HepG2 (cell line): ENCODE measurements around the gene MRPS5. TPM values are rescaled to one million over a fixed set of nuclear protein-coding genes. Genes with fewer than 3 reads are reported as not detected.
A peak's percentile ranks its signal among the peaks of the same experiment; 100 is the strongest.
"Not testable (repeated sequence)": the region's sequence is repeated elsewhere in the genome, so short reads cannot be mapped to it uniquely, and the experiment has no call there.

Source experiments
- ATAC-seq: fragments of 200-7000 bp; cut with Tn5 transposase; 3 replicates; pipeline ENCODE4 v1.9.1; 2020; ENCODE audit warnings: mild to moderate bottlenecking, moderate library complexity
- BruUV-seq: library from RNA; stranded (reverse); fragments of 400-500 nt; replicated peaks from 2 replicates; lab custom pipeline; 2021; lab: Mats Ljungman, UMichigan
- CTCF ChIA-PET: fragments of 300-600 bp; formaldehyde crosslinking; extraction: SDS; loops from one replicate; lab custom pipeline; 2021; ENCODE audit warnings: low total read pairs, inconsistent platforms, low intra/inter-chr PET ratio; lab: Yijun Ruan, JAX
- POLR2A ChIA-PET: fragments of 350-600 bp; sonication (Branson Sonifier 250); formaldehyde crosslinking; loops from one replicate; lab custom pipeline; 2020; ENCODE audit warnings: antibody characterized with exemption, inconsistent platforms; lab: Yijun Ruan, JAX
- DNase-seq: peaks from one replicate; pipeline ENCODE4 v3.0.0-alpha.2; 2015; ENCODE audit warnings: low spot score
- FAIRE-seq: peaks from 3 replicates; lab custom pipeline; 2011; peaks lifted over from hg19 to GRCh38; lab: Jason Lieb, UNC
- H2AFZ ChIP-seq: one replicate; pipeline ENCODE4 v1.6.1; 2011; ENCODE audit warnings: low read length, inconsistent platforms
- H3K27ac ChIP-seq: fragments of 300-600 bp; 3 replicates; pipeline ENCODE4 v1.8.0; 2011; ENCODE audit warnings: mixed run types, mild to moderate bottlenecking, mixed read lengths, low read length, inconsistent platforms; ENCODE audit not compliant: insufficient read depth; ENCODE audit errors: extremely low read length
- H3K27me3 ChIP-seq, 2 experiments: fragments of 200-600 bp in 1 of 2; 2 replicates in 1 of 2; 3 replicates in 1 of 2; pipeline versions ENCODE4 v1.6.0 to v1.8.0; 2011; ENCODE audit warnings: low read length in 2 of 2, mild to moderate bottlenecking in 2 of 2, moderate library complexity in 2 of 2, inconsistent platforms in 1 of 2; ENCODE audit not compliant: insufficient read depth in 2 of 2, control insufficient read depth in 1 of 2
- H3K36me3 ChIP-seq, 2 experiments: fragments of 200-600 bp in 1 of 2; replicated peaks in 1 of 2; 2 replicates in 1 of 2; 3 replicates in 1 of 2; pipeline versions ENCODE4 v1.5.1 to v1.8.0; 2011; ENCODE audit warnings: low read length in 2 of 2, inconsistent platforms in 1 of 2; ENCODE audit not compliant: insufficient read depth in 2 of 2, control insufficient read depth in 1 of 2
- H3K4me1 ChIP-seq: 2 replicates; pipeline ENCODE4 v1.5.1; 2012; ENCODE audit warnings: low read length, inconsistent platforms; ENCODE audit not compliant: insufficient read depth
- H3K4me2 ChIP-seq: 2 replicates; pipeline ENCODE4 v1.6.0; 2011; ENCODE audit warnings: low read depth, low read length, inconsistent platforms
- H3K4me3 ChIP-seq, 3 experiments: fragments of 200-600 bp in 1 of 3; sonication (generic), shearing (Covaris generic) in 1 of 3; replicated peaks in 1 of 3; 2 replicates each; pipeline ENCODE4 v1.5.1; 2011 to 2016; ENCODE audit warnings: low read length in 3 of 3, inconsistent platforms in 2 of 3, low read depth in 2 of 3, mild to moderate bottlenecking in 2 of 3, control low read depth in 1 of 3, mixed read lengths in 1 of 3; ENCODE audit not compliant: insufficient read depth in 1 of 3
- H3K79me2 ChIP-seq: one replicate; pipeline ENCODE4 v1.6.1; 2011; ENCODE audit warnings: low read length, inconsistent platforms; ENCODE audit not compliant: insufficient read depth
- H3K9ac ChIP-seq: 2 replicates; pipeline ENCODE4 v1.6.0; 2011; ENCODE audit warnings: mild to moderate bottlenecking, low read depth, low read length, inconsistent platforms; ENCODE audit not compliant: insufficient read depth
- H3K9me3 ChIP-seq: 2 replicates; pipeline ENCODE4 v1.5.1; 2012; ENCODE audit warnings: mild to moderate bottlenecking, low read length
- H4K20me1 ChIP-seq: 2 replicates; pipeline ENCODE4 v1.6.0; 2011; ENCODE audit warnings: inconsistent platforms, mild to moderate bottlenecking, low read length, moderate library complexity; ENCODE audit not compliant: insufficient read depth
- AGO1 ChIP-seq: fragments of 200-400 bp; formaldehyde crosslinking; IDR thresholded peaks from 2 replicates; pipeline ENCODE4 v1.6.1; 2017; ENCODE audit warnings: mild to moderate bottlenecking, low read depth, low read length, moderate library complexity; ENCODE audit not compliant: poor library complexity, severe bottlenecking
- ASH2L ChIP-seq: fragments of 300-600, 200-600 bp; sonication (generic); IDR thresholded peaks from 2 replicates; pipeline ENCODE4 v1.7.0; 2017; ENCODE audit warnings: low read depth, mild to moderate bottlenecking, moderate library complexity, mixed read lengths, low read length; ENCODE audit not compliant: insufficient read length
- LBX2 ChIP-seq: sonication (generic); formaldehyde crosslinking; IDR thresholded peaks from 2 replicates; pipeline ENCODE4 v1.5.0; 2020; ENCODE audit warnings: missing genetic modification reagents, mild to moderate bottlenecking, borderline replicate concordance
- PAWR ChIP-seq: sonication (generic); formaldehyde crosslinking; IDR thresholded peaks from 2 replicates; pipeline ENCODE4 v1.4.0; 2020; ENCODE audit warnings: missing genetic modification reagents, mild to moderate bottlenecking, borderline replicate concordance
- YEATS2 ChIP-seq: sonication (generic); formaldehyde crosslinking; IDR thresholded peaks from 2 replicates; pipeline ENCODE4 v1.4.0; 2020; ENCODE audit warnings: missing genetic modification reagents, borderline replicate concordance
- ZNF512 ChIP-seq: sonication (generic); formaldehyde crosslinking; IDR thresholded peaks from 2 replicates; pipeline ENCODE4 v1.4.0; 2020; ENCODE audit warnings: mild to moderate bottlenecking, missing genetic modification reagents
- ZNF749 ChIP-seq: sonication (generic); formaldehyde crosslinking; IDR thresholded peaks from 2 replicates; pipeline ENCODE4 v1.8.0; 2022; ENCODE audit warnings: mild to moderate bottlenecking, missing genetic modification reagents, moderate library complexity, borderline replicate concordance
- WGBS: methylation state at CpG from one replicate; pipeline ENCODE4 v1.1.6; 2017; ENCODE audit warnings: low lambda C conversion rate; 5-methylcytosine and 5-hydroxymethylcytosine counted together
- in situ Hi-C: cut with HindIII; loops from 2 replicates; pipeline ENCODE4 v1.10.0; 2017; ENCODE audit warnings: low pct_unique_long_range_greater_than_20kb; ENCODE audit not compliant: extremely low pct_ligation_motif_present
- intact Hi-C: fragments of 100-400 bp; cut with micrococcal nuclease; formaldehyde crosslinking; loops from one replicate; pipeline ENCODE4 v1.10.0; 2022; ENCODE audit not compliant: unreplicated experiment
- polyA plus RNA-seq, 8 experiments: library from polyadenylated mRNA; depleted of rRNA in 3 of 8; stranded (reverse) in 7 of 8; unstranded in 1 of 8; fragments of >200 nt; fragmentation: Illumina TruSeq in 4 of 8; extraction: Trizol in 4 of 8; gene quantifications; 2 replicates each; pipeline versions ENCODE4 v1.2.1 to v1.2.3, GENCODE V29; 2011 to 2016; ENCODE audit warnings: low read depth in 4 of 8, missing spikeins in 1 of 8, mixed read lengths in 1 of 8; ENCODE audit not compliant: insufficient read depth in 1 of 8
- total RNA-seq, 5 experiments: library from RNA; depleted of rRNA; stranded (reverse); fragments of >200 nt; fragmentation: Illumina TruSeq; extraction: Trizol; gene quantifications; 2 replicates each; pipeline ENCODE4 v1.2.3, GENCODE V29; 2016; ENCODE audit warnings: low read depth in 1 of 5

MRPS5 gene
- total and polyA plus RNA-seq, 2 of the 13 experiments (the other 11 are each of a cell fraction or from before 2014, with no cell fraction given): 98.8 to 134 TPM

GRCh38 chr2:95037841-95038585 lies 83.6 kb downstream of the MRPS5 start:
- 26% methylated on average over 3 of the region's 3 CpGs for WGBS
- H3K4me2 ChIP-seq, ATAC-seq, H3K4me1 ChIP-seq, H4K20me1 ChIP-seq, BruUV-seq, DNase-seq, H3K27ac ChIP-seq, H3K79me2 ChIP-seq, FAIRE-seq, POLR2A ChIA-PET, H3K4me3 ChIP-seq, H2AFZ ChIP-seq, H3K9ac ChIP-seq, H3K36me3 ChIP-seq, intact Hi-C loops, CTCF ChIA-PET, in situ Hi-C loops: not testable (repeated sequence)
- TF ChIP-seq ASH2L: peak; percentile 77
- Histone ChIP-seq H3K9me3 (peaks cover 13% of the 10 kb centered on the region; the same call in 1 of the 2 replicates), H3K27me3 (peaks cover 6 to 60% of the 10 kb centered on the region in 2 experiments; a peak in 3 of 5 replicates)

GRCh38 chr2:95037384-95037839 lies 84.2 kb downstream of the MRPS5 start:
- DNase-seq: no peak
- Histone ChIP-seq H3K79me2 (no peaks in the 10 kb centered on the region), H3K9me3 (peaks cover 13% of the 10 kb centered on the region; the same call in 1 of the 2 replicates), H3K27me3 (peaks cover 6 to 60% of the 10 kb centered on the region in 2 experiments; a peak in 3 of 5 replicates)
- WGBS: 35% methylated on average over 2 of the region's 2 CpGs
- in situ Hi-C loops: no loop called here
- CTCF ChIA-PET: no interaction called here
- no TSS peak for BruUV-seq
- POLR2A ChIA-PET: no interaction called here
- ATAC-seq: no peak
- TF ChIP-seq PAWR (CRISPR knock-in tag) (no peak), ASH2L (peak; percentile 65), AGO1 (no peak), YEATS2 (CRISPR knock-in tag) (no peak), LBX2 (CRISPR knock-in tag) (no peak), ZNF749 (CRISPR knock-in tag) (0 out of 2 replicates have a peak, but pooled peaks have one; percentile 22), ZNF512 (CRISPR knock-in tag) (no peak)
- TF ChIP-seq, all 625 proteins: peak for 2
- no peak for FAIRE-seq
- H3K36me3 ChIP-seq: no peaks in the 10 kb centered on the region
- H3K9ac ChIP-seq: no peak overlapping the region
- intact Hi-C loops: no loop called here
- H2AFZ ChIP-seq: no peak overlapping the region
- no peak overlapping the region for H3K27ac ChIP-seq
- H4K20me1 ChIP-seq: no peaks in the 10 kb centered on the region; the same call in 1 of the 2 replicates
- no peaks in the 10 kb centered on the region for H3K4me1 ChIP-seq
- no peak overlapping the region for H3K4me2 ChIP-seq
- H3K4me3 ChIP-seq: no peak overlapping the region
